H1 (cell line): ENCODE measurements around the gene PHYH.

Experiments used
- EP300 ChIP-seq, 2 experiments: IDR thresholded peaks; 1 replicate in 1 of 2; 2 replicates in 1 of 2; pipeline ENCODE4 v1.6.1; 2011 to 2012; ENCODE audit warnings: low read depth in 2 of 2, low read length in 2 of 2, mild to moderate bottlenecking in 2 of 2, borderline replicate concordance in 1 of 2, inconsistent platforms in 1 of 2, moderate library complexity in 1 of 2
- EZH2 ChIP-seq: fragments of 200-600 bp; sonication (generic); IDR thresholded peaks from 2 replicates; pipeline ENCODE4 v1.7.1; 2012; ENCODE audit warnings: low read depth, mild to moderate bottlenecking, moderate library complexity, low read length, inconsistent platforms; ENCODE audit not compliant: severe bottlenecking
- TF ChIP-seq, protein P1 (sequence below), 3 experiments: IDR thresholded peaks; 1 replicate in 2 of 3; 2 replicates in 1 of 3; pipeline versions ENCODE4 v1.5.1 to v1.6.1; 2011; ENCODE audit warnings: low read length in 3 of 3, mild to moderate bottlenecking in 3 of 3, inconsistent platforms in 2 of 3, low read depth in 1 of 3, moderate library complexity in 1 of 3; ENCODE audit not compliant: insufficient read depth in 1 of 3; ENCODE audit errors: control extremely low read depth in 1 of 3
- TF ChIP-seq, protein P2 (sequence below): IDR thresholded peaks from 2 replicates; pipeline ENCODE4 v1.6.1; 2011; ENCODE audit warnings: low read length, improper control_type of control experiment

DNA sequence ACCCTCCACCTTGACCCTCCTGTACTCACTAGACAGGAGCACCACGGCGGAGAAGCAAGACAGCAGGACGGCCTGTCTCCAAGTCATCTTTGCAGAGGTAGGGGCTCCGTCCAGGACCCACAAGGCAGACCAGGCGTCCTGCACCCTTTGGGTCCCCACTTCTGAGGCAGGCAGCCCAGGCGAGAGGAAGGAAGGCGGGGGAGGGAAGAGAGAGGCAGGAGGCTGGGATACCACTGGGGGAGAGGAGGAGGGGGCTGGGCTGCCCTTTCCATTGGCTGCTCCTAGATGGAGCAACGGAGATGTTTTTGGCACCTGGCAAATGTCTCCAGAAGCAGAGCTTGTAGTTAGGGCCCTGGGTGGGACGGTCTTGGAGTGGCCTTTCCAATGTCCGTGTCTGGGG is 65.7 kb downstream of the PHYH start, which contains the start of gene UCMA:
- TF ChIP-seq, protein P1, sequence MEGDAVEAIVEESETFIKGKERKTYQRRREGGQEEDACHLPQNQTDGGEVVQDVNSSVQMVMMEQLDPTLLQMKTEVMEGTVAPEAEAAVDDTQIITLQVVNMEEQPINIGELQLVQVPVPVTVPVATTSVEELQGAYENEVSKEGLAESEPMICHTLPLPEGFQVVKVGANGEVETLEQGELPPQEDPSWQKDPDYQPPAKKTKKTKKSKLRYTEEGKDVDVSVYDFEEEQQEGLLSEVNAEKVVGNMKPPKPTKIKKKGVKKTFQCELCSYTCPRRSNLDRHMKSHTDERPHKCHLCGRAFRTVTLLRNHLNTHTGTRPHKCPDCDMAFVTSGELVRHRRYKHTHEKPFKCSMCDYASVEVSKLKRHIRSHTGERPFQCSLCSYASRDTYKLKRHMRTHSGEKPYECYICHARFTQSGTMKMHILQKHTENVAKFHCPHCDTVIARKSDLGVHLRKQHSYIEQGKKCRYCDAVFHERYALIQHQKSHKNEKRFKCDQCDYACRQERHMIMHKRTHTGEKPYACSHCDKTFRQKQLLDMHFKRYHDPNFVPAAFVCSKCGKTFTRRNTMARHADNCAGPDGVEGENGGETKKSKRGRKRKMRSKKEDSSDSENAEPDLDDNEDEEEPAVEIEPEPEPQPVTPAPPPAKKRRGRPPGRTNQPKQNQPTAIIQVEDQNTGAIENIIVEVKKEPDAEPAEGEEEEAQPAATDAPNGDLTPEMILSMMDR (IDR thresholded peaks at IDR 0.05; ENCODE audit: control extremely low read depth in 1 of 3, insufficient read depth in 1 of 3, low read depth in 1 of 3, low read length in 3 of 3), result no peak
- TF ChIP-seq EP300 (IDR thresholded peaks at IDR 0.05; ENCODE audit: borderline replicate concordance in 1 of 2, low read depth in 2 of 2, low read length in 2 of 2) (no peak), EZH2 (no peak)
- TF ChIP-seq, protein P2, sequence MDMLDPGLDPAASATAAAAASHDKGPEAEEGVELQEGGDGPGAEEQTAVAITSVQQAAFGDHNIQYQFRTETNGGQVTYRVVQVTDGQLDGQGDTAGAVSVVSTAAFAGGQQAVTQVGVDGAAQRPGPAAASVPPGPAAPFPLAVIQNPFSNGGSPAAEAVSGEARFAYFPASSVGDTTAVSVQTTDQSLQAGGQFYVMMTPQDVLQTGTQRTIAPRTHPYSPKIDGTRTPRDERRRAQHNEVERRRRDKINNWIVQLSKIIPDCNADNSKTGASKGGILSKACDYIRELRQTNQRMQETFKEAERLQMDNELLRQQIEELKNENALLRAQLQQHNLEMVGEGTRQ, result no peak
